ENCODE results near the gene ANKRD42. TPM values are rescaled to one million over a fixed set of nuclear protein-coding genes. Genes with fewer than 3 reads are reported as not detected.

The ANKRD42 gene
- total RNA-seq, 1 donor from 2014 or later: 4.2 TPM

- peak overlapping the region; percentile 100 for H3K27ac ChIP-seq (ENCODE audit: low read depth, low read length)
- H3K27me3 ChIP-seq (ENCODE audit: control insufficient read depth in 3 of 3, insufficient read depth in 3 of 3, low read length in 3 of 3): no peaks in the 10 kb centered on the region
- H3K4me1 ChIP-seq (ENCODE audit: control insufficient read depth in 3 of 3, insufficient read depth in 3 of 3, low read length in 3 of 3): peaks cover 9 to 37% (median 17%) of the 10 kb centered on the region in 3 donors
- H3K9ac ChIP-seq (ENCODE audit: low read depth in 1 of 3, low read length in 3 of 3): peak overlapping the region; percentile 100
- H3K36me3 ChIP-seq (ENCODE audit: control insufficient read depth in 3 of 3, insufficient read depth in 3 of 3, low read length in 3 of 3): peaks cover 0 to 5% (median 0%) of the 10 kb centered on the region in 3 donors
- no peaks in the 10 kb centered on the region for H3K9me3 ChIP-seq (ENCODE audit: control insufficient read depth in 3 of 3, low read length in 3 of 3)
- H3K4me3 ChIP-seq (ENCODE audit: low read length in 3 of 3): peak overlapping the region; percentile 95 to 99 (median 96)
Observed at GRCh38 chr11:83157594-83158356, 35.7 kb upstream of the ANKRD42 start.

- Histone ChIP-seq H3K4me3 (ENCODE audit: low read length in 3 of 3) (peak overlapping the region; percentile 95 to 99 (median 96)), H3K4me1 (ENCODE audit: control insufficient read depth in 3 of 3, insufficient read depth in 3 of 3, low read length in 3 of 3) (peaks cover 9 to 41% (median 17%) of the 10 kb centered on the region in 3 donors), H3K27me3 (ENCODE audit: control insufficient read depth in 3 of 3, insufficient read depth in 3 of 3, low read length in 3 of 3) (no peaks in the 10 kb centered on the region), H3K9me3 (ENCODE audit: control insufficient read depth in 3 of 3, low read length in 3 of 3) (no peaks in the 10 kb centered on the region), H3K36me3 (ENCODE audit: control insufficient read depth in 3 of 3, insufficient read depth in 3 of 3, low read length in 3 of 3) (peaks cover 0 to 5% (median 0%) of the 10 kb centered on the region in 3 donors), H3K27ac (ENCODE audit: low read depth, low read length) (peak overlapping the region; percentile 100), H3K9ac (ENCODE audit: low read depth in 1 of 3, low read length in 3 of 3) (peak overlapping the region; percentile 100)
Observed at GRCh38 chr11:83158357-83158786, 35.1 kb upstream of the ANKRD42 start.

GRCh38 chr11:83158965-83159901 is 34.3 kb upstream of the ANKRD42 start:
- Histone ChIP-seq H3K36me3 (ENCODE audit: control insufficient read depth in 3 of 3, insufficient read depth in 3 of 3, low read length in 3 of 3) (peaks cover 0 to 5% (median 0%) of the 10 kb centered on the region in 3 donors), H3K27me3 (ENCODE audit: control insufficient read depth in 3 of 3, insufficient read depth in 3 of 3, low read length in 3 of 3) (no peaks in the 10 kb centered on the region), H3K27ac (ENCODE audit: low read depth, low read length) (peak overlapping the region; percentile 100), H3K4me1 (ENCODE audit: control insufficient read depth in 3 of 3, insufficient read depth in 3 of 3, low read length in 3 of 3) (peaks cover 9 to 41% (median 17%) of the 10 kb centered on the region in 3 donors), H3K9ac (ENCODE audit: low read depth in 1 of 3, low read length in 3 of 3) (peak overlapping the region; percentile 100), H3K9me3 (ENCODE audit: control insufficient read depth in 3 of 3, low read length in 3 of 3) (no peaks in the 10 kb centered on the region), H3K4me3 (ENCODE audit: low read length in 3 of 3) (peak overlapping the region; percentile 95 to 99 (median 96))

GRCh38 chr11:83159902-83160865 is 33.3 kb upstream of the ANKRD42 start:
- Histone ChIP-seq H3K36me3 (ENCODE audit: control insufficient read depth in 3 of 3, insufficient read depth in 3 of 3, low read length in 3 of 3) (peaks cover 0 to 12% (median 8%) of the 10 kb centered on the region in 3 donors), H3K27ac (ENCODE audit: low read depth, low read length) (peak overlapping the region; percentile 100), H3K27me3 (ENCODE audit: control insufficient read depth in 3 of 3, insufficient read depth in 3 of 3, low read length in 3 of 3) (no peaks in the 10 kb centered on the region), H3K9ac (ENCODE audit: low read depth in 1 of 3, low read length in 3 of 3) (peak overlapping the region; percentile 100), H3K4me3 (ENCODE audit: low read length in 3 of 3) (peak overlapping the region; percentile 95 to 99 (median 96)), H3K4me1 (ENCODE audit: control insufficient read depth in 3 of 3, insufficient read depth in 3 of 3, low read length in 3 of 3) (peaks cover 9 to 41% (median 17%) of the 10 kb centered on the region in 3 donors), H3K9me3 (ENCODE audit: control insufficient read depth in 3 of 3, low read length in 3 of 3) (no peaks in the 10 kb centered on the region)

GRCh38 chr11:83161610-83162199 is 31.8 kb upstream of the ANKRD42 start:
- no peak overlapping the region for H3K27ac ChIP-seq (ENCODE audit: low read depth, low read length)
- H3K4me3 ChIP-seq (ENCODE audit: low read length in 3 of 3): no peak overlapping the region
- H3K4me1 ChIP-seq (ENCODE audit: control insufficient read depth in 3 of 3, insufficient read depth in 3 of 3, low read length in 3 of 3): peaks cover 9 to 36% (median 17%) of the 10 kb centered on the region in 3 donors
- no peak overlapping the region for H3K9ac ChIP-seq (ENCODE audit: low read depth in 1 of 3, low read length in 3 of 3)
- no peaks in the 10 kb centered on the region for H3K27me3 ChIP-seq (ENCODE audit: control insufficient read depth in 3 of 3, insufficient read depth in 3 of 3, low read length in 3 of 3)
- H3K9me3 ChIP-seq (ENCODE audit: control insufficient read depth in 3 of 3, low read length in 3 of 3): no peaks in the 10 kb centered on the region
- H3K36me3 ChIP-seq (ENCODE audit: control insufficient read depth in 3 of 3, insufficient read depth in 3 of 3, low read length in 3 of 3): peaks cover 0 to 24% (median 21%) of the 10 kb centered on the region in 3 donors

GRCh38 chr11:83162377-83162776 is 31.1 kb upstream of the ANKRD42 start:
- Histone ChIP-seq H3K4me3 (ENCODE audit: low read length in 3 of 3) (peak overlapping the region in 1 of 3 donors; percentile 38), H3K9ac (ENCODE audit: low read depth in 1 of 3, low read length in 3 of 3) (peak overlapping the region in 1 of 3 donors; percentile 37), H3K4me1 (ENCODE audit: control insufficient read depth in 3 of 3, insufficient read depth in 3 of 3, low read length in 3 of 3) (peaks cover 9 to 36% (median 17%) of the 10 kb centered on the region in 3 donors), H3K36me3 (ENCODE audit: control insufficient read depth in 3 of 3, insufficient read depth in 3 of 3, low read length in 3 of 3) (peaks cover 0 to 30% (median 28%) of the 10 kb centered on the region in 3 donors), H3K27me3 (ENCODE audit: control insufficient read depth in 3 of 3, insufficient read depth in 3 of 3, low read length in 3 of 3) (no peaks in the 10 kb centered on the region), H3K9me3 (ENCODE audit: control insufficient read depth in 3 of 3, low read length in 3 of 3) (no peaks in the 10 kb centered on the region), H3K27ac (ENCODE audit: low read depth, low read length) (no peak overlapping the region)

GRCh38 chr11:83166193-83166866 is 27.2 kb upstream of the ANKRD42 start:
- no peaks in the 10 kb centered on the region for H3K9me3 ChIP-seq (ENCODE audit: control insufficient read depth in 3 of 3, low read length in 3 of 3)
- H3K4me1 ChIP-seq (ENCODE audit: control insufficient read depth in 3 of 3, insufficient read depth in 3 of 3, low read length in 3 of 3): peaks cover 24 to 34% (median 29%) of the 10 kb centered on the region in 3 donors
- no peak overlapping the region for H3K27ac ChIP-seq (ENCODE audit: low read depth, low read length)
- H3K9ac ChIP-seq (ENCODE audit: low read depth in 1 of 3, low read length in 3 of 3): no peak overlapping the region
- H3K27me3 ChIP-seq (ENCODE audit: control insufficient read depth in 3 of 3, insufficient read depth in 3 of 3, low read length in 3 of 3): no peaks in the 10 kb centered on the region
- no peak overlapping the region for H3K4me3 ChIP-seq (ENCODE audit: low read length in 3 of 3)
- H3K36me3 ChIP-seq (ENCODE audit: control insufficient read depth in 3 of 3, insufficient read depth in 3 of 3, low read length in 3 of 3): peaks cover 15 to 64% (median 60%) of the 10 kb centered on the region in 3 donors

- no peaks in the 10 kb centered on the region for H3K9me3 ChIP-seq (ENCODE audit: control insufficient read depth in 3 of 3, low read length in 3 of 3)
- H3K4me3 ChIP-seq (ENCODE audit: low read length in 3 of 3): no peak overlapping the region
- peaks cover 15 to 64% (median 63%) of the 10 kb centered on the region in 3 donors for H3K36me3 ChIP-seq (ENCODE audit: control insufficient read depth in 3 of 3, insufficient read depth in 3 of 3, low read length in 3 of 3)
- peaks cover 23 to 30% (median 25%) of the 10 kb centered on the region in 3 donors for H3K4me1 ChIP-seq (ENCODE audit: control insufficient read depth in 3 of 3, insufficient read depth in 3 of 3, low read length in 3 of 3)
- H3K27ac ChIP-seq (ENCODE audit: low read depth, low read length): no peak overlapping the region
- H3K9ac ChIP-seq (ENCODE audit: low read depth in 1 of 3, low read length in 3 of 3): no peak overlapping the region
- no peaks in the 10 kb centered on the region for H3K27me3 ChIP-seq (ENCODE audit: control insufficient read depth in 3 of 3, insufficient read depth in 3 of 3, low read length in 3 of 3)
Observed at GRCh38 chr11:83168756-83169155, 24.8 kb upstream of the ANKRD42 start.

Measured in skeletal muscle tissue (tissue), 4 donors.